ENCODE data around the gene POLE2.
A peak's percentile ranks its signal among the peaks of the same experiment; 100 is the strongest.
"Not testable (repeated sequence)": the region's sequence is repeated elsewhere in the genome, so short reads cannot be mapped to it uniquely, and the experiment has no call there.

POLE2 gene

DNA sequence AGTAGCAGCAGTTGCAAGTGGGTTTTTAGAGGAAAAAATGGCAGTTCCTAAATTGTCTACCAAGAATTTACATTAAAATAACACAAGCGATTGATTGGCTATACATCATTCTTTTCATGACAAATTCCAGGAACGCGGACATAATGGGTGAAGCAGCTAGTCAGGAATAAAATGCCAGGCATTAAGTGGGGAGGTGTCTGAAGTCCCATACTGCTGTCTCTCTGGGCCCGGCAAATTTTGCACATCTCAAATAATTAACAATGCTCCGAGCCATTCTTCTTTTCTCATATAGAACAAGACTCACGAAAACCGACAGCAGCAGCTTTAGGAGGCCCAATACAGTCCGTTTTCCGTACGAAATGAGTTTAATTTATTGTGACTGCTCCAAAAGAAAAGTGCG is 68.3 kb downstream of the POLE2 start:
- FAIRE-seq, result no peak
- no peak for DNase-seq (ENCODE audit: low spot score)

DNA sequence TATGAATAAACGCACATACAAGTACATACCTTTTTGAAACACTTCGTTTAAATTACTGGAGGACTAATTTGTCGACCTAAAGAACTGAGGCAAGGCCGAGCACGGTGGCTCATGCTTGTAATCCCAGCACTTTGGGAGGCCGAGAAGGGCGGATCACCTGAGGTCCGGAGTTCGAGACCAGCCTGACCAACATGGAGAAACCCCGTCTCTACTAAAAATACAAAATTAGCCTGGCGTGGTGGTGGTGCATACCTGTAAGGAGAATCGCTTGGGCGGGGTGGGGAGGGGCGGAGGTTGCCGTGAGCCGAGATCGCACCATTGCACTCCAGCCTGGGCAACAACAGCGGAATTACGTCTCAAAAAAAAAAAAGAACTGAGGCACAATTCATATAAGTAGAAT is 68.7 kb downstream of the POLE2 start:
- FAIRE-seq; DNase-seq (ENCODE audit: low spot score): not testable (repeated sequence)

DNA sequence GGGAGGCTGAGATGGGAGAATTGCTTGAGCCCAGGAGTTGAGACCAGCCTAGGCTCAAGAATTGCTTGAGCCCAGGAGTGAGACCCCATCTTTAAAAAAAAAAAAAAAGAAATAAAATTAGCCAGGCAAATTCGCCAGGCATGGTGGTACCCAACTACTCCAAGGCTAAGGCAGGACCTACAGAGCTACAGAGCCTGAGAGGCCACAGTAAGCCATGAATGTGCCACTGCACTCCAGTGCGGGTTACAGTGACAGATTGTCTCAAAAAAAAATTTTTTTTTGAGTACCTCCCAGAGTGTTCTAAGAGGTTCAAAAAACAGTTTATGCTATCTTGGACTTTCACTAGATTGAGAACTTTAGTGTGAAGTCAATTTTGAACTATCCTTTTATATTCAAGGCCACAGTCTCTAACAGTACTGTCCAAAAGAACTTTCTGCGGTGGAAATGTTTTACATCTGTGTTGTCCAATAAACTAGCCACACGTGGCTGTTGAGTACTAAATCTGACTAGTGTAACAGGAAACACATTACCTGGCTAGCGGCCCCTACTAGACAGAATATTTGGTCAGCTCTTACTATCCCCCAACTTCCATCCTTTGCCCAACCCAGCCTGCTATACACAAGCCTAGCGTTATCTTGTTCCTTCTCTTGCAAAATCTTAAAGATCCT is 70.0 kb downstream of the POLE2 start:
- DNase-seq (ENCODE audit: low spot score) (no peak), FAIRE-seq (no peak)

DNA sequence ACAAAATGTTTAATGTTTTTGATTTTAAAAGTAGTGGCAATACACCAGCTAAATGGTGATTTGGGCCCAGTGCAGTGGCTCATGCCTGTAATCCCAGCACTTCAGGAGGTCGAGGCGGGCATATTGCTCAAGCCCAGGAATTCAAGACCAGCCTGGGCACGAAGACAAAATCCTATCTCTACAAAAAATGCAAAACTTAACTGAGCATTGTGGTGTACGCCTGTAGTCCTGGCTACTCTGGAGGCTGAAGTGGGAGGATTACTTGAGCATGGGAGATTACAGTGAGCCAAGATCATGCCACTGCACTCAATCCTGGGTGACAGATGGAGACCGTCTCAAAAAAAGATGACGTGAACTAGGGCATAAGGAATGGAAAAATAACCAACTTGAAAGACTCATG is 72.2 kb downstream of the POLE2 start:
- FAIRE-seq, result no peak
- DNase-seq (ENCODE audit: low spot score), result no peak

DNA sequence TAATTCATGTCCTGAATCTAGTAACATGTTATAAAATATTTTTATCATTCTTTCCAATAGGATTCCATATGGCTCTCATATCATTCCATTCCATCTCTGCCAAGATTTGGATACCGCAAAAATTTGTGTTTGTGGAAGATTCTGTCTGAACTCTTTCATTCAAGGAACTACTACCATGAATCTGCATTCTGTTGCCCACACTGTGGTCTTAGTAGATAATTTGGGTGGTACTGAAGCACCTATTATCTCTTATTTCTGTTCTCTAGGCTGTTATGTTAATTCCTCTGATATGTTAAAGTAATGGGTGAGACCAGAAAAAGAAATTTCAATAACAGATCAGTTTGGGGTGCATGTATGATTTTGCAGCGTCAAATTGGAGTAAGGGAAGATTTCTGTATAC is 73.8 kb downstream of the POLE2 start:
- no peak for DNase-seq (ENCODE audit: low spot score)

DNA sequence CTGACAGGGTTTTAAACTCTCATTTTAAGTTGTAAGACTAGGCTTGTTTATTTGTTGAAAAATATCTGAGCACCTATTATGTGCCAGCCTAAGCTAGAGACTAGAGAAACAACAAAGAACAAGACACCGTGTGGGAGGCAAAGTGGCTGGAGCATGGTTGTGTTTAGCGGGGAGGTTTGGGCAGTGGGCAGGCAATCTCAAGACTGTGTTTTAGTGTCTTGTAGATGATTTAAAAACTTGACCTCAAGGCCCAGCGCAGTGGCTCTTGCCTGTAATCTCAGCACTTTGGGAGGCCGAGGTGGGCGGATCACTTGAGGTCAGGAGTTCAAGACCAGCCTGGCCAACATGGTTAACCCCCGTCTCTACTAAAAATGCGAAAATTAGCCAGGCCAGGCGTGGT is 75.3 kb downstream of the POLE2 start:
- FAIRE-seq (no peak), DNase-seq (ENCODE audit: low spot score) (no peak)

More for the DNA sequence above, 73.8 kb downstream of the POLE2 start:
- no peak for FAIRE-seq

DNA sequence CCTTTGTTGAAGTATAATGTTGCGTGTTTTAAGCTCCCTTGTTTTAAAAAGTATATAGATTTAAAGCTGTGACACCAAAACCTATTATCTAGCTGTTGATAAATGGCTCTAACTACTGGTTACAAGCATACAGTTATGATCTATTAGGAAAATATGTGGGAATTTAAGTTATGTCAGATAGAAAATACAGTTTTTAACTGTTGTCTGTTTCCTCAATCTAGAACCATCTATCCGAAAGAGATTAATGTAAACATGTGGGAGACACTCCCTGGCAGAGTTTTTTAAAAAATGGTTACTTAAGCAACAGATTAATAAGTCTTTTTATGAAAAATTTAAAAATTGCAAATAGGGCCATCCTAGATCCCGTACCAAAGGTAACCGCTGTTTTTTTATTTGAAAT is 75.8 kb downstream of the POLE2 start:
- FAIRE-seq (no peak), DNase-seq (ENCODE audit: low spot score) (no peak)

DNA sequence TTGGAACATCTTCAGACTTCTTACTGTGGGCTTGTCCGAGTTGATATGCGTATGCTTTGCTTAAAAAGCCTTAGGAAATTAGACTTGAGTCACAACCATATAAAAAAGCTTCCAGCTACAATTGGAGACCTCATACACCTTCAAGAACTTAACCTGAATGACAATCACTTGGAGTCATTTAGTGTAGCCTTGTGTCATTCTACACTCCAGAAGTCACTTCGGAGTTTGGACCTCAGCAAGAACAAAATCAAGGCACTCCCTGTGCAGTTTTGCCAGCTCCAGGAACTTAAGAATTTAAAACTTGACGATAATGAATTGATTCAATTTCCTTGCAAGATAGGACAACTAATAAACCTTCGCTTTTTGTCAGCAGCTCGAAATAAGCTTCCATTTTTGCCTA is 80.4 kb downstream of the POLE2 start:
- DNase-seq (ENCODE audit: low spot score) (no peak), FAIRE-seq (no peak)

DNA sequence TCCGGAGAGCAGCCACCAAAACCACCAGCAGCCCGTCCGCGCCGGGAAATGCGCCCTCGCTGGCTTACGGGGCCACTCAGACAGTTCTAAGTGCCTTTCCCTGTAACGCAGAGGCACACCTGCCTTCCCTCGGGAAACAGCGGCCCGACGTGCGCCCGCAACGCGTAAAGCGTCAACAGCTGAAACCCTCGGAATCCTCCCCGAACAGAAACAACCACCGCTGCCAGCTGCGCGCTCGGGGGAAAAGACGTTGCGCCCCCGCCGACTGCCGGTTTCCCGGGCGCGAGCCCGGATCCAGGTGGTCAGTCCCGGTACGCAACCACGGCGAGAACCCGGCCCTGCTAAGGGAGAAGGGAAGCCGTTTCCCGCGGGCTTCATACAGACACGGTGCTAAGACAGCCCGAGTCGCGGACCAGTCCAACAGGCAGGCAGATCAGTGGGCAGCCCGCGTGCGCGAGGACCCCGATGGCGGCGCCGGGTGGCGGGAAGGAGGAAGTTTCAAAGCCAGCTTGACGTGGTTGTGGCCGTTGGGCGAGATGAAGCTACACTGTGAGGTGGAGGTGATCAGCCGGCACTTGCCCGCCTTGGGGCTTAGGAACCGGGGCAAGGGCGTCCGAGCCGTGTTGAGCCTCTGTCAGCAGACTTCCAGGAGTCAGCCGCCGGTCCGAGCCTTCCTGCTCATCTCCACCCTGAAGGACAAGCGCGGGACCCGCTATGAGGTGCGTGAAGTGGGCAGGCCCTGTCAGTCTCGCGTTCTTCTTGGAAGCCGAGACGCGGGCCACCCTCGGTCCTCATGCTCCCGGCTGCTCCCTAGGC is 89.3 kb downstream of the POLE2 start, which contains the start of gene LRR1:
Gene LRR1 (plus strand): TSS at position 456 of the 816 bp plus-strand sequence. CDS start 81 bp downstream, at position 537.
- FAIRE-seq (no peak), DNase-seq (ENCODE audit: low spot score) (peak; percentile 63)

DNA sequence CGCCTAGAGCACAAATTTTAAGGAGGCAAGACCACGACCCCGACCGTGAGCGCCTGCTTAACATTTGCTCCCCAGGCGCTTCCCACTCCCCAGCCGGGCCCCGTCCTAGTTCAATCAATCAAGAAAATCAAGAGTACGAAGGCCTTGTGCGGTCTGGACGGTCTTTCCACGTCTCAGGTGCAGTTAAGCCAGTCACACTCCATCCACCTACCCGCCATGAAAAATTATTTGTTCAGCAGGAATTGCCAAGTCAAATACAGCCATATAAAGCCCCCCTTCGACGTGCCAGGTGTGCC is 89.9 kb downstream of the POLE2 start:
- DNase-seq (ENCODE audit: low spot score), result no peak
- no peak for FAIRE-seq

DNA sequence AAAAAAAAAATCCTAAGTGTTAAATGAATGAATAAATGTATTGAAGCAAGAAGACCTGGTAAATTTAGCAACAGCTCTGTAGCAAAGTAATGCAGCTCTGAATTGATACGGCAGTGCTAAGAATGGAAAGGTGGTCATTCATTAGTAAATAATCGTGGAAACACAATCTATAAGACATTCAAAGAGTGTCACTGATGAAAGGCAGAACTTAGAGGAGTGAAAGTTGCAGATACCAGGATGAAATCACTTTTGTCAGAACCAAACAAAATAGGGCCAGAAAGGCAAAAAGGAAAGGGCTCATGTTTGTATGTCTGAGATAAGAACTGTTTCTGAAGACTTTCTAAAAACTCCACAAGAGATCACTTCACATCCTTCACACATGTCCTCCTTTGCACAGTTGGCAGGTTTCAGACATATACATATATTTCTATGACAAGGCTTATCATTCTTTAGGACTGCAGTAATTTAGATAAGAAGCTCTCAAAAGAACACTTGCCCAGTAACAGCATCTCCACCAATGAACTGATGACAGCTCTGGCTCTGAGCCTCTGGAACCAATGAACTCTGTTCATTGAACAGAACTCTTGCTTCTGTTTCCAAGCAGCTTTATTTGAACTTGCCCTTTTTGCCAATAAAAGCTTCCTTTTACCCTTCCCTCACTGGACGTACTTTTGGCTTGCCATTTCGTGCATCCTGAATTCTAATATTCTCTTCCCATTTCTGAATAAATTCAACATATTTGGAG is 93.5 kb downstream of the POLE2 start:
- FAIRE-seq, result no peak

More for the DNA sequence above, 93.5 kb downstream of the POLE2 start:
- no peak for DNase-seq (ENCODE audit: low spot score)
